SH-SY5Y (cell line): Measurements from ENCODE around the gene PYHIN1.

Source experiments
- GATA2 ChIP-seq: IDR thresholded peaks from 2 replicates; pipeline ENCODE4 v1.6.1; 2011; ENCODE audit warnings: mild to moderate bottlenecking, low read depth, low read length
- GATA3 ChIP-seq: IDR thresholded peaks from 2 replicates; pipeline ENCODE4 v1.6.1; 2011; ENCODE audit warnings: low read depth, mild to moderate bottlenecking, low read length, moderate library complexity

GRCh38 chr1:158939180-158939579, 7.8 kb downstream of the PYHIN1 start:
- TF ChIP-seq GATA3 (no peak), GATA2 (no peak)
